GM13976 (cell line): ENCODE measurements around the gene CMTM2.
A peak's percentile ranks its signal among the peaks of the same experiment; 100 is the strongest.

Experiments used
- DNase-seq: peaks from one replicate; pipeline ENCODE4 v3.0.0; 2012; ENCODE audit warnings: low spot score
- in situ Hi-C: fragments of 300-500 bp; cut with MboI; formaldehyde crosslinking; loops from one replicate; pipeline ENCODE4 v1.12.0; 2022; ENCODE audit warnings: low sequenced_read_pairs, mixed read lengths, inconsistent platforms; ENCODE audit not compliant: unreplicated experiment
- TF ChIP-seq, protein P1 (sequence below): IDR thresholded peaks from 2 replicates; pipeline ENCODE4 v1.5.1; 2012; ENCODE audit warnings: borderline replicate concordance, mild to moderate bottlenecking; ENCODE audit not compliant: insufficient read depth; ENCODE audit errors: extremely low read depth, missing control alignments, control extremely low read depth

CMTM2 gene, protein sequence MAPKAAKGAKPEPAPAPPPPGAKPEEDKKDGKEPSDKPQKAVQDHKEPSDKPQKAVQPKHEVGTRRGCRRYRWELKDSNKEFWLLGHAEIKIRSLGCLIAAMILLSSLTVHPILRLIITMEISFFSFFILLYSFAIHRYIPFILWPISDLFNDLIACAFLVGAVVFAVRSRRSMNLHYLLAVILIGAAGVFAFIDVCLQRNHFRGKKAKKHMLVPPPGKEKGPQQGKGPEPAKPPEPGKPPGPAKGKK

DNA sequence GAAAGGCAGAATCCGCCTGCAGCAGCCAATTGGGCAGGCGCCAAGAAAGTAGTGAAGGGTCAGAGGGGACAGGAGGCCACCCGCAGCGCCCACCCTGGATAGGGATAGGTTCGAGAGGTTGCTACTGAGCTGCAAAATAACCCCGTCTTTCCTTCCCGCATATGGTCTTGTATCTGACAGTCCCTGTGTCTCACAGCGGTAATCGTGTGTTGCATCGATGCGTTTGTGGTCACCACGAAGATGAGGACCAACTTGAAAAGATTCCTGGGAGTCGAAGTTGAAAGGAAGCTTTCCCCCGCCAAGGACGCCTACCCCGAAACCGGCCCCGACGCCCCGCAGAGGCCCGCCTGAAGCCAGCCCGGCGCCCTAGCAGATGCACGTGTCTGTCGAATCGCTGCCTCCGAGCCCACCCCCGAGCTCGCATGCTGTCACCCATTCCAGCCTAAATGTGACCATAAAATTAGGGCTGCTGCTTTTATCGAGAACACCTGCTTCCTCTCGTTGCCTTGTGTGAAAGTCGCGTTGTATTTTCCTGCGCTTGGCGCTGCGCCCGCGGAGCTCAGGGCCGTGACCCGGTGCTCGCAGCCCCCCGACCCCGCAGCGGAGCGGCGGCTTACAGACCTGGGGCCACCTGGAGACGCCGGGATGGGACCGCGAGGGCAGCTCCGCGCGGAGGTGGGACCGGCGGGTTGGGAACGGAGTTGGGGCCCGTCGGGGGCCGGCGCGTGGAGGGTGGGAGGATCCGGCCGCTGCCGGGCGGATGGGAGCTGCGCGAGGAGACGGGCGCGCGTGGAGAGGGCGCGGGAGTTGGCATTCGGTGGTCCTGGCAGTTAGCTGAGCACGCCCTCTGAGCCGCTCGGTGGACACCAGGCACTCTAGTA is at the start of gene CMTM2:
Gene CMTM2 (plus strand): TSS at position 813 of the 881 bp plus-strand sequence. CDS start 145 bp downstream, outside the sequence.
- in situ Hi-C loops, result no loop called here

DNA sequence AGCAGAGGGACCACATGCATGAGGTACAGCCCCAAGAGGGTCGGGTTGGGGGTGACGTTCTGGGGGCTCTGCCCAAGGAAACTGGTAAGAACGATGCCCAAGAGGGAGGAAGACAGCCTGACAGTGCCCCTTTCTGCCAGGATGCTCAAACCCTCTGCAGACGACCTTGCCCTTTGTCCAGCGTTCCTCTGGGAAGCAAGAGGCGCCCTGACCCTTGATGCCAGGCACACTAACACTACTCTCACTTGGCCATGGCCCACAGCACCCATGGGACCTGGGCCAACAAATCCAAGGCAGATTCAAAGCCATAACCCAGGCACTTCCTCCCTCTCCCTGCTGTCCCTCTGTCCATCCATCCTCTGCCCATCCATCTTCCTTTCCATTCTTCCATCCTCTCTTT is 49.8 kb upstream of the CMTM2 start:
- in situ Hi-C loops, result no loop called here
- no peak for DNase-seq
- TF ChIP-seq, protein P1, sequence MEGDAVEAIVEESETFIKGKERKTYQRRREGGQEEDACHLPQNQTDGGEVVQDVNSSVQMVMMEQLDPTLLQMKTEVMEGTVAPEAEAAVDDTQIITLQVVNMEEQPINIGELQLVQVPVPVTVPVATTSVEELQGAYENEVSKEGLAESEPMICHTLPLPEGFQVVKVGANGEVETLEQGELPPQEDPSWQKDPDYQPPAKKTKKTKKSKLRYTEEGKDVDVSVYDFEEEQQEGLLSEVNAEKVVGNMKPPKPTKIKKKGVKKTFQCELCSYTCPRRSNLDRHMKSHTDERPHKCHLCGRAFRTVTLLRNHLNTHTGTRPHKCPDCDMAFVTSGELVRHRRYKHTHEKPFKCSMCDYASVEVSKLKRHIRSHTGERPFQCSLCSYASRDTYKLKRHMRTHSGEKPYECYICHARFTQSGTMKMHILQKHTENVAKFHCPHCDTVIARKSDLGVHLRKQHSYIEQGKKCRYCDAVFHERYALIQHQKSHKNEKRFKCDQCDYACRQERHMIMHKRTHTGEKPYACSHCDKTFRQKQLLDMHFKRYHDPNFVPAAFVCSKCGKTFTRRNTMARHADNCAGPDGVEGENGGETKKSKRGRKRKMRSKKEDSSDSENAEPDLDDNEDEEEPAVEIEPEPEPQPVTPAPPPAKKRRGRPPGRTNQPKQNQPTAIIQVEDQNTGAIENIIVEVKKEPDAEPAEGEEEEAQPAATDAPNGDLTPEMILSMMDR, result no peak

More for the DNA sequence above, at the start of gene CMTM2:
- TF ChIP-seq, protein P1, result no peak
- DNase-seq, result peak; percentile 49

DNA sequence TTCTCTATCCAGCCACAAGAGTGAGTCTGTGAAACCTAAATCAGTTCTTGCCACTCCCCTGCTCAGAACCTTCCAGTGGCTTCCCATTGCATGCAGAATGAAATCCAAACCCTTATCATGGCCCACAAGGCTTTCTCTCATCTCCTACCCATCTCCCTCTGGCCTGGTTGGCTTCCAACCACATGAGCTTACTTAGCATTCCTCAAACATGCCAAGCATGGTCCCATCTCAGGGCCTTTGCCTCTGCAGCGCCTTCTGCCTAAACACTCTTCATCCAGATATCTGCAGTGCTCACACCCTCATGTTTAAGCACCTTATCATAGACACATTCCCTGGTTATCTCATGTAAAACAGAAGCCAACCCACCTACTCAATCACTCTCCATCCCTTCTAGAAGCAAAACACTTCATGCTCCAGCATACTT is 44.9 kb upstream of the CMTM2 start:
- DNase-seq, result no peak
- TF ChIP-seq, protein P1, result no peak
- in situ Hi-C loops, result no loop called here

DNA sequence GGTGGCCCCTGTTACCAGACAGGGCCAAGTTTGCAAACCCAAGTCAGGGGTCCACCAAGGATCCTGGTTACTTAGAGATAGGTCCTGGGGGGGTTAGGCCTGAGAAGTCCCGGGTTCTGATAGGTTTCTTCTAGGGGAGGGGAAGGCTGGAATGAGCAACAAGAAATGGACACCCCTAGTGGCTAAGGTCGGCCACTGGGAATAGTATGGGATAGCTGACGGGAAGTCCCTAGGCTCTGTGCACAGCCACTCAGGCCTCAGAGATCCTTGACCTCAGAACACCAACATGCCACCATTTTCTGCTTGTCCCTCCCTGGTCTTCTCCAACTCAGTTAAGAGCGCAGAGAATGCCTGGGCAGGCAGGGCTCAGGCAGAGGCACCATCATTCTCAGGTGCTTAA is 42.7 kb upstream of the CMTM2 start:
- in situ Hi-C loops, result no loop called here
- TF ChIP-seq, protein P1, result no peak

DNA sequence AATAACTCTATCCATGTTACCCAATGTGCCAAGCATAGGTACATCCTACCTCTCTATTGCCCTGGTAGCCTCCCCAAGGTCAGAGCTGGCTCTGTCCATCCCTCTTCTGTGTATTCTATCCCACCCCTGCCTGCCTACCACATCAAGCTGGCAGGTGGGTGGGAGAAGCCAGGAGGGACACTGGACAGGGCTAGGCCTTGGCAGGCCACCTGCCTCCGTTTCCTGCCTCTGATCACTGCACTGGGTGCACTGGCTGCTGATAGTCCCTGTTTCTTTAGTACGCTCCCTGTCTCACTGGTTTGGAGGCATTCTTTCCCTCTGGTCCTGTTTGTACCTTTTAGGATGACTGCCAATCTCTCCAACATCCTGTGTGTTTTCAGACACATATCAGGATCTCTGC is 42.0 kb upstream of the CMTM2 start:
- TF ChIP-seq, protein P1, result no peak
- DNase-seq, result no peak
- in situ Hi-C loops, result no loop called here

More for the DNA sequence above, 42.7 kb upstream of the CMTM2 start:
- DNase-seq, result no peak

DNA sequence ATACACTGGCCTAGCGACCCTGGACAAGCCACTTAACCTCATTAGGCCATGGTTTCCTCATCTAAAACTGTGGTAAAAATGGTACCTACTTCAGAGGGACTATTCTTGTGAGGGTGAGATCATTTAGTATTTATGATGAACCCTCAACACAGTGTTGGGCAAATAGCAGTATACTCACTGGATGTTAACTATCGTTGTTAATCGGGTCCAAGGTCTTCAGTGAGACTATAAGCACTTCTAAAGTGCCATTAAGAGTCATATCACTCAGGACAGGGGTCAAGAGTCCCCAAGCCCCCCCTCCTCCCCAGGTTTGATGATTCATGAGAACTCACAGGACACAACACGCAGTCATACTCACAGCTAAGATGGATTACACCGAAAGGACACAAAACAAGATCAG is 40.4 kb upstream of the CMTM2 start:
- TF ChIP-seq, protein P1, result no peak
- in situ Hi-C loops, result no loop called here
- DNase-seq, result no peak
